NT2/D1 (cell line): ENCODE data around the gene ATN1.
"Not testable (repeated sequence)": the region's sequence is repeated elsewhere in the genome, so short reads cannot be mapped to it uniquely, and the experiment has no call there.

ENCODE experiments used
- SUZ12 ChIP-seq: IDR thresholded peaks from 2 replicates; pipeline ENCODE4 v1.6.1; 2011; ENCODE audit not compliant: insufficient read length, insufficient read depth; ENCODE audit errors: extremely low read depth
- YY1 ChIP-seq: IDR thresholded peaks from 2 replicates; pipeline ENCODE4 v1.6.1; 2011; ENCODE audit not compliant: insufficient read length, insufficient read depth
- ZNF274 ChIP-seq: IDR thresholded peaks from 2 replicates; pipeline ENCODE4 v1.6.1; 2011; ENCODE audit warnings: mild to moderate bottlenecking, low read depth, low read length

DNA sequence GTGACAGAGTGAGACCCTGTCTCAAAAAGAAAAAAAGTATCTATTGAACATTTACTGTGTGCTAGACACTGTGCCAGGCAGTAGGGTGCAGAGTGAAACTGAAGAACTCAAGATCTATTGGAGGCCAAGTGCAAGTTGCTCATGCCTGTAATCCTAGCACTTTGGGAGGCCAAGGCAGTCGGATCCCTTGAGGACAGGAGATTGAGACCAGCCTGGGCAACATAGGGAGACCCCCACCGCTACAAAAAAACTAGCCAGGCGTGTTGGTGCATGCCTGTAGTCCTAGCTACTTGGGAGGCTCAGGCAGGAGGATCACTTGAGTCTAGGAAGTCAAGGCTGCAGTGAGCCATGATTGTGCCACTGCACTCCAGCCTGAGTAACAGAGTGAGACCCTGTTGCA, 35.1 kb upstream of the ATN1 start:
- TF ChIP-seq ZNF274, YY1, SUZ12: not testable (repeated sequence)
